NB4 (cell line): ENCODE results near the gene TBCE.

ENCODE experiments used
- CTCF ChIP-seq: IDR thresholded peaks from one replicate; pipeline ENCODE4 v1.5.1; 2012; ENCODE audit warnings: low read depth, low read length
- MYC ChIP-seq: IDR thresholded peaks from 2 replicates; pipeline ENCODE4 v1.6.1; 2011; ENCODE audit warnings: low read depth, low read length
- POLR2A ChIP-seq: IDR thresholded peaks from 2 replicates; pipeline ENCODE4 v1.6.1; 2011; ENCODE audit warnings: mild to moderate bottlenecking; ENCODE audit not compliant: insufficient read length; ENCODE audit errors: extremely low read depth
- TF ChIP-seq, protein P1 (sequence below): IDR thresholded peaks from 2 replicates; pipeline ENCODE4 v1.6.1; 2011; ENCODE audit warnings: low read depth, low read length

DNA sequence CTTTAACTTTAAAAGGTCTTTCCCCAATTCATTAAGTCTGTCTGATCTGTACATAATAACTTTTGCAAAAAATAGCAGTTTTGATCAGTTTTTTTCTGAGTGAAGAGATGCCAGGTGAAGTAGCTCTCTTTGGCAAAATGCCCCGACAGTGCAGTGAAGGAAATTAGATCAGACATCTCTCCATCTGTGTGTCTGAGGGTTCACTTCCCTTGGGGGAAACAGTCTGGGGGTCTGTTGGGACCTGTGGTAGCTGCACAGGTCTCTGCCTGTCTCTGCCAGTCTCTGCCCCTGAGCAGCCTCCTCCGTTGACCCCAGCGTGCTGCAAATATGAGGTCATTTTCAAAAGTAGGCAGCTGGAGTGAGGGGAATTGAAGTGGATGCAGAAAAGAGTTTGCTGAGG lies 54.5 kb downstream of the TBCE start:
- TF ChIP-seq CTCF = no peak
- TF ChIP-seq, protein P1, sequence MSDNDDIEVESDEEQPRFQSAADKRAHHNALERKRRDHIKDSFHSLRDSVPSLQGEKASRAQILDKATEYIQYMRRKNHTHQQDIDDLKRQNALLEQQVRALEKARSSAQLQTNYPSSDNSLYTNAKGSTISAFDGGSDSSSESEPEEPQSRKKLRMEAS = no peak
- TF ChIP-seq POLR2A = no peak
- TF ChIP-seq MYC = no peak
